ENCODE results near the gene GLP1R.

- TF ChIP-seq EZH2 (IDR thresholded peaks at IDR 0.05; ENCODE audit: low read length, unreplicated experiment) (no peak), CTCF (conservative IDR thresholded peaks at IDR 0.05; ENCODE audit: low read depth, low read length) (no peak), EZH2phosphoT487 (IDR thresholded peaks at IDR 0.05; ENCODE audit: borderline replicate concordance, low read length) (no peak)
Observed at GRCh38 chr6:39128106-39128505, 79.5 kb downstream of the GLP1R start.
